NCI-H1436 (cell line): ENCODE results near the gene FAM186B.
A peak's percentile ranks its signal among the peaks of the same experiment; 100 is the strongest.

ENCODE experiments used
- DNase-seq: peaks from one replicate; lab custom pipeline; 2025; lab: John Stamatoyannopoulos, UW

FAM186B gene

GRCh38 chr12:49537752-49538509 lies 67.5 kb downstream of the FAM186B start:
- peak; percentile 52 for DNase-seq
